Measurements from ENCODE around the gene EDDM3A. TPM values are rescaled to one million over a fixed set of nuclear protein-coding genes. Genes with fewer than 3 reads are reported as not detected.
A peak's percentile ranks its signal among the peaks of the same experiment; 100 is the strongest.
"Not testable (repeated sequence)": the region's sequence is repeated elsewhere in the genome, so short reads cannot be mapped to it uniquely, and the experiment has no call there.

The EDDM3A gene
- total RNA-seq, 1 donor from 2014 or later, result not detected

DNA sequence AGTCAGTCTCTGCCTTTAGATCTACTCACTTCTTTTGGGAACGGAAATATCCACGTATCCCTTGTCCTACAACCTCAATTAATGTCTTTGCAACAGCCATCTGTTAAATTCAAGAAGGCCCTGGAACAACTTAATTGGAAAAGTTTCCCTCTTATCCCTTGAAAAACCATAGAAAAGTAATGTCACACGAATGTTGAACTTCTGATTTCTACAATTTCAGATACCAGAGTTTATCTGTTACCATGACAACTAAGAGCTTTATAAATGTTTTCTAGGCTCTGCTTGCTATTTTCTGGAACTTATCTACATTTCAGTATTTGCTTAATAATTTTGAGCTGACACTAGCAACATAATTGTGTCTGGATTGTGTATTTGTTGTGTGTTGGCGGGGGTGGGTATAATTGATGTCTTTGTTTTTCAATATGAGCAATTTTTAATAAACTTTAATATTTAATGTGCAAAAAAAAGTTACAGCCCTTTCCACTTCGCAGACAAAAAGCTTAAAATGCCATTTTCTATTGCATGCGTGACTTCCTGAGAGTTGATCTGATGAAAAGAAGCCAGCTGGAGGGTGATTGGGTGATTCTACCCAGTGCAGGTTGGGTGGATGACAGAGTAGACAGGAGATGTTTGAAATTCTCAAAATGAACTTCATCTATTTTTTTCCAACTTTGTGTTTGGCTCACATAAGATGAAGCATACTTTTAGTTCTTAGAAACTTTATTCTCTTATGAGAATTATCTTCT lies 11.8 kb upstream of the EDDM3A start:
- Histone ChIP-seq H3K27ac (no peak overlapping the region), H3K36me3 (no peaks in the 10 kb centered on the region), H3K4me1 (peaks cover 4% of the 10 kb centered on the region), H3K27me3 (ENCODE audit: low read depth) (no peaks in the 10 kb centered on the region), H3K4me3 (no peak overlapping the region), H3K9me3 (no peaks in the 10 kb centered on the region)
- TF ChIP-seq, protein P1, sequence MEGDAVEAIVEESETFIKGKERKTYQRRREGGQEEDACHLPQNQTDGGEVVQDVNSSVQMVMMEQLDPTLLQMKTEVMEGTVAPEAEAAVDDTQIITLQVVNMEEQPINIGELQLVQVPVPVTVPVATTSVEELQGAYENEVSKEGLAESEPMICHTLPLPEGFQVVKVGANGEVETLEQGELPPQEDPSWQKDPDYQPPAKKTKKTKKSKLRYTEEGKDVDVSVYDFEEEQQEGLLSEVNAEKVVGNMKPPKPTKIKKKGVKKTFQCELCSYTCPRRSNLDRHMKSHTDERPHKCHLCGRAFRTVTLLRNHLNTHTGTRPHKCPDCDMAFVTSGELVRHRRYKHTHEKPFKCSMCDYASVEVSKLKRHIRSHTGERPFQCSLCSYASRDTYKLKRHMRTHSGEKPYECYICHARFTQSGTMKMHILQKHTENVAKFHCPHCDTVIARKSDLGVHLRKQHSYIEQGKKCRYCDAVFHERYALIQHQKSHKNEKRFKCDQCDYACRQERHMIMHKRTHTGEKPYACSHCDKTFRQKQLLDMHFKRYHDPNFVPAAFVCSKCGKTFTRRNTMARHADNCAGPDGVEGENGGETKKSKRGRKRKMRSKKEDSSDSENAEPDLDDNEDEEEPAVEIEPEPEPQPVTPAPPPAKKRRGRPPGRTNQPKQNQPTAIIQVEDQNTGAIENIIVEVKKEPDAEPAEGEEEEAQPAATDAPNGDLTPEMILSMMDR (IDR thresholded peaks at IDR 0.05), result no peak
- intact Hi-C loops (cut with DNase I), result no loop called here
- ATAC-seq (no peak), DNase-seq (no peak)

DNA sequence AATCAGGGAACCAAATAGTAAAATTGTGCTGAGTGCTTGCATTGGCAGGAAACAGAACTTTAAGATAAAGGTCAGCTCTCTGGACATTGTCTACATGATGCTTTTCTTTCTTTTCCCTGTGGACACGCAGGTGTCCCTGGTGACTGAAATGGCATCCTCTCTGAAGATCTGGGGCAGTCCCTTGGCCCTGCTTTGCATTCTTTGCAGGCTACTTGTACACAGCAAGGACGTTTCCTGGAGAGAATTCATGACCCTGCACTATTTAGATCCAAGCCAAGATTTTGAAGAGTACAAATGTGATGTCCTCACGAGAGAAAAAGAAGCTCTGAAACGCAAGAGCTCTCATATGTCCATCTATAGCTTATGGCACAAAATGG lies 11.3 kb upstream of the EDDM3A start:
- Histone ChIP-seq H3K36me3 (no peaks in the 10 kb centered on the region), H3K9me3 (no peaks in the 10 kb centered on the region), H3K4me3 (no peak overlapping the region), H3K27me3 (ENCODE audit: low read depth) (no peaks in the 10 kb centered on the region), H3K4me1 (peaks cover 4% of the 10 kb centered on the region), H3K27ac (no peak overlapping the region)
- TF ChIP-seq, protein P1 (IDR thresholded peaks at IDR 0.05), result no peak
- ATAC-seq (no peak), DNase-seq (no peak)
- intact Hi-C loops (cut with DNase I), result no loop called here

DNA sequence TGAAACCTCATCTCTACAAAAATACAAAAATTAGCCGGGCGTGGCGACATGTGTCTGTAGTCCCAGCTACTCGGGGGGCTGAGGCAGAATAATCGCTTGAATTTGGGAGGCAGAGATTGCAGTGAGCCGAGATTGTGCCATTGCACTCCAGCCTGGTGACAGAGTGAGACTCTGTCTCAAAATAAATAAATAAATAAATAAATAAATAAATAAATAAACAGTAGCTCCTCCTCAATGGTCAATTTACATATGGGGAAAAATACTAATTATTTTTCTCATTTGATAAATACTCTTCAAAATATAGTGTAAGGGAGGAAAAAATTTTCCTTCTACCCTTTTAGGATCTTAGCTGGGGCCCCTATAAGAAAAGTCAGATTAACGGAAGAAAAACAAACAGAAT lies 7.4 kb upstream of the EDDM3A start:
- H3K36me3 ChIP-seq; H3K4me1 ChIP-seq; H3K27me3 ChIP-seq (ENCODE audit: low read depth); H3K4me3 ChIP-seq; DNase-seq; intact Hi-C loops (cut with DNase I); H3K27ac ChIP-seq; H3K9me3 ChIP-seq; ATAC-seq: not testable (repeated sequence)

DNA sequence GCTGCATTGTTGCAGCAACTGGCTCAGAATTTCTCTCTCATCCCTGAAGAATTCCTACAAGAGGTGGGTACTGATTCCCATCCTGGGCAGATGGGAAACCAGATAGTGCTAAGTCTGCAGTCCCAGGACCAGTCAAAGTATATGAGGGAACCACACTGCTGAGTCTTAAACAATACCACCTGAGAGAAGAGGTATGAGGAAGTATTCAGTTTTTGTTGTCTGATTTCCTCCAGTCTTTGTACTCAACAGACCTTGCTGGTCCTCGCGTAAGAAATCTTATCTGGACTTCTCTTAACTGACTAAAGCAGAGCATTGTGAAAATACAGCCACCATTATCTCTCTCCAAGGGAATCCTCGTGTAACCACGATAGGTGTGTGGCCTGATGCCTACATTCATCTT lies 3.6 kb upstream of the EDDM3A start:
- no peak for ATAC-seq
- no peak overlapping the region for H3K27ac ChIP-seq
- intact Hi-C loops (cut with DNase I), result no loop called here
- no peak for DNase-seq
- H3K9me3 ChIP-seq, result no peaks in the 10 kb centered on the region
- H3K4me1 ChIP-seq, result no peaks in the 10 kb centered on the region
- TF ChIP-seq, protein P1 (IDR thresholded peaks at IDR 0.05), result no peak
- no peaks in the 10 kb centered on the region for H3K36me3 ChIP-seq
- H3K27me3 ChIP-seq (ENCODE audit: low read depth), result no peaks in the 10 kb centered on the region
- no peak overlapping the region for H3K4me3 ChIP-seq

DNA sequence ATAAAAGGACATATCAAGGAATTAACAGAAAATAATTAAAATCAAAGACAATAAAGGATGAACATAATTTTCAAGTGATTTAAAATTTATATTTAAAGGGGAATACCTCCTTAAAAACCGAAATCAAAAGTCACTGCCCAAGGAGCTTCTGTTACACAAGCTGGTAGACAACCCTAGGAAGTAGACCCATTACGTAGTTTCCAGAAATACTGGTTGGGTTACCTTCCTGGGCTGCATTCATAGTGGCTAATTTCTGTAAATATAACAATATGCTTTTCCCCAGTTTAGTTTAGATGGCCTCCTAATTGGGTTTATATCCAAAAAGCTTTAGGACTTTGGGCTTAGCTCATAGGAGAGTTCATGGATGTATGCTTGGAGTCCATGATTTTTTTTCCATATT lies 2.1 kb upstream of the EDDM3A start:
- ATAC-seq (peak in 1 of 2 donors; percentile 70), DNase-seq (no peak)
- H3K4me1 ChIP-seq, result no peaks in the 10 kb centered on the region
- no peaks in the 10 kb centered on the region for H3K9me3 ChIP-seq
- no peak overlapping the region for H3K27ac ChIP-seq
- TF ChIP-seq, protein P1 (IDR thresholded peaks at IDR 0.05), result no peak
- H3K27me3 ChIP-seq (ENCODE audit: low read depth), result no peaks in the 10 kb centered on the region
- no peak overlapping the region for H3K4me3 ChIP-seq
- H3K36me3 ChIP-seq, result no peaks in the 10 kb centered on the region
- intact Hi-C loops (cut with DNase I), result no loop called here

DNA sequence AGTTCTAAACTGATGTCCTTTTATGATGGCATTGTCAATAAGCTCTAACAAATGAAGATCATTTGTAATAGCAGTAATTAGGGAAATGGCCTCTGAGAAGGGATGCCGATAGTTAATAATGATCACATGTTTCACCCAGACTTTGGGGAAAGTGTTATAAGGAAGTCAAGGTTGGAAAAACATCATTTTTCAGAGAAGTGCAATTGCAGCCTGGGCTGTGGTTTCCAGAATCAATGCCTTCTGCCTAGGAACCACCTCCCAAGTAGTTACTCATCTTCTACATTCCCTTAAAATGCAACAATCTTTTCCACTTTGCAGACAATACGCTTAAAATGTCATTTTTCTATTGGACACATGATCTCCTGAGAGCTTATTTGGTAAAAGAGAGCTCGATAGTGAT lies 879 bp downstream of the EDDM3A start:
- intact Hi-C loops (cut with DNase I), result no loop called here
- H3K27me3 ChIP-seq (ENCODE audit: low read depth), result no peaks in the 10 kb centered on the region
- DNase-seq (no peak), ATAC-seq (no peak)
- TF ChIP-seq, protein P1 (IDR thresholded peaks at IDR 0.05), result no peak
- H3K27ac ChIP-seq, result no peak overlapping the region
- no peak overlapping the region for H3K4me3 ChIP-seq
- no peaks in the 10 kb centered on the region for H3K9me3 ChIP-seq
- no peaks in the 10 kb centered on the region for H3K4me1 ChIP-seq
- no peaks in the 10 kb centered on the region for H3K36me3 ChIP-seq
